Measurements from ENCODE around the gene NPY4R2. TPM values are rescaled to one million over a fixed set of nuclear protein-coding genes. Genes with fewer than 3 reads are reported as not detected.
"Not testable (repeated sequence)": the region's sequence is repeated elsewhere in the genome, so short reads cannot be mapped to it uniquely, and the experiment has no call there.

The NPY4R2 gene, protein sequence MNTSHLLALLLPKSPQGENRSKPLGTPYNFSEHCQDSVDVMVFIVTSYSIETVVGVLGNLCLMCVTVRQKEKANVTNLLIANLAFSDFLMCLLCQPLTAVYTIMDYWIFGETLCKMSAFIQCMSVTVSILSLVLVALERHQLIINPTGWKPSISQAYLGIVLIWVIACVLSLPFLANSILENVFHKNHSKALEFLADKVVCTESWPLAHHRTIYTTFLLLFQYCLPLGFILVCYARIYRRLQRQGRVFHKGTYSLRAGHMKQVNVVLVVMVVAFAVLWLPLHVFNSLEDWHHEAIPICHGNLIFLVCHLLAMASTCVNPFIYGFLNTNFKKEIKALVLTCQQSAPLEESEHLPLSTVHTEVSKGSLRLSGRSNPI
- 0.10 TPM in 1 of 2 replicates, not detected in the other for total RNA-seq (2014; rRNA removed; shearing (Covaris generic))

DNA sequence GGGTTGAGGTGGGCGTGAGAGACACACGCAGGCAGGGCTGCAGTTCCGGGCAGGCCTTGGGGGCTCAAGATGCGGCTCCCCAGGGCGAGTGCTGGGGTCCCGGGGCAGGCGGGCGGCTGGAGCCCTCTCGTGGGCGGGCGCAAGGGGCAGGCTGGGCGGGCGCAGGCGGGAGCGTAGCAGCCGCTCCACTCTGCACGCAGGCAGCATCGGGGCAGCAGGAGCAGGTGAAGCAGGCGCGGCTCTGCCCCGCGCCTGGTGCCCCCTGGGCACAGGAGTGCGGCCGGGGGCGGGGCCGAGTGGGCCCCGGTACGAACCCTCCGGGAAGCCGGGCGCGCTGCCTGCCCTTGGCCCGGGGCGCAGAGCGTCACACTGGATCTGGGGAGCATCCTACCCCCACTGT, at the start of gene NPY4R2:
Gene NPY4R2, plus strand, starts transcription at position 188 of the 400 bp plus-strand sequence. CDS start 3,326 bp downstream, outside the sequence.
- DNase-seq (ENCODE audit: low read depth) = not testable (repeated sequence)

DNA sequence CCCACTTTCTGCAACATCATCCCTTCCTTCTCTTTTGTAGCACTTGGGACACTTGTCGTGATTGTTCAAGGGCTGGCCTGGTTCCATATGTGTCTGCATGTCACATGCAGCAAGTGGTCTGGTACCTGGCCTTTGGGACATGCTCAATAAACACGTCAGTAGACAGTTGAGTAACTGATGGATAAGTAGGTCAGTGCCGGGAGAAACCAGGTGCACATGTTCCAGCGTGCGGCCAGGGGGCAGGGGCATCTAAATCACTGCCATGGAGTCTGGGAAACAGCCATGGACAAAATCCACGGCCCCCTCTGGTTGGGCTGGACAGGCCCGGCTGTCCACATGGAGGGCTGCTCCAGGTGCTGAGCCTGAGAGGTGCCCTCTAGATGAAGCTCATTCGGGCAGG, 47.6 kb upstream of the NPY4R2 start:
- DNase-seq (ENCODE audit: low read depth) = not testable (repeated sequence)

DNA sequence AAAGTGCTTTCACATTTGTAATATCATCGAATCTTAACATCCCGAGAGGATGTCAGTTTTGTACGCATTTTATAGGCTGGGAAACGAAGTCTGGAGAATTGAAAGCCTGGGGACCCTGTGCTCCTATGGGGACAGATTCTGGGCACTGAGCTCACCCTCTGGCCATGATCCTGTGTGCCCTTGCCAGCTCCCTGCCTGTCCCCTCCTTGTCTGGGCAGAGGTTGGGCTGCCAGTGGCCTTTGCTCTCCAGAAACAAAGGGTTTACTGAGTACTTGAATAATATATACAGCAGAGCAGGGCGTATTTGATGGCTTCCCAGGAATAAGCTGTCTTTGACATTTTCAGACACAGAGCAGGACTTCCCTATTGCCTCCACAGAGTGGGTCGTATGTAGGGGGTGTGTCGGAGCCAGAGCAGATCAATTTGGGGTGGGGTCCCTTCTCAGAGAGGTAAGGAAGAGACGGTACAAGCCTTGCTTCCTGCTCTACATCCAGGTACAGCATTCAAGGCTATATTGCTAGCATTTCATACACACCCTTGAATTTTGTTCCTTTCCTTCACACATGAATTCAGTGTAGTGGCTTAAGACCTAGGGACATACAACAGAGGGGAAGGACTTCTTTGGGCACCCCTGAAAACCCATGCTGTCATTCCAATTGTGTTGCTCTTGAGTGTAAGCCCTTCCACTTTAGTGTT, 46.8 kb upstream of the NPY4R2 start:
- not testable (repeated sequence) for DNase-seq (ENCODE audit: low read depth)

DNA sequence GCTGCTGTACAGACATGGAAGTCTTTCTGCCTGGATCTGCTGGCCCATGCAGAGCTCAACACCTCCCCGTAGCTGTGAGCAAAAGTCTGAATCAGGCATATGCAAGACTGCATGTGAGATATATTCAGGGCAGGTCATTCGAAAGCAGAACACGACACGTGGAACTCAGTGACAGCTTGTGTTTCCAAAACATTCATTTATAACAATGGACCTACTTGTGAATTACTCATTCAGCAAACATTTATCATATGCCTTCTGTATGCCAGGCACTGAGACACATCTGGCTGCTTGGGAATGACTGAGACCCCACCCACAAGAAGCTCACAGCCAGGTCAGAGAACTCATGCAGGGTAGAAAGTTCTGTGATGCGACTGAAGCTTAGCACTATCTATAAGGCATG, 46.2 kb upstream of the NPY4R2 start:
- not testable (repeated sequence) for DNase-seq (ENCODE audit: low read depth)

DNA sequence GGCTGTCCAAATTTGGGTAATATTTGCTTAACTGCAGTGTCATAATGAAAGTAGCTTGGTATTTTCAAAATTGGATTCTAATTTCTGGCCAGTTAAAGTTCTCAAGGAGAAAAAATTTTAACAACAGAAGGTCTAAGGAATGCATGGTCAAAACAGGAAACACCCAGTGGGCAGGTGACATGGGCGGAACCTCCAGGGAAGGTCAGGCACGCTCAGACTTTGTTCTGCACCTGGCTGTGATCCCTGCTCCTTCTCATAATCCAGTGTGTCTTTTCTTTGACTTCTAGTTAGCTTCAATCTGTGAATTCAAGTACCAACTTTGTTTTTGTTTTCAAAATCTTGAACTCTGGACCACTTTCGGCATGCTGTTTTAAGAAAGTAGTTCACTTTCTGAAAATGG, 34.2 kb upstream of the NPY4R2 start:
- DNase-seq (ENCODE audit: low read depth) = not testable (repeated sequence)

DNA sequence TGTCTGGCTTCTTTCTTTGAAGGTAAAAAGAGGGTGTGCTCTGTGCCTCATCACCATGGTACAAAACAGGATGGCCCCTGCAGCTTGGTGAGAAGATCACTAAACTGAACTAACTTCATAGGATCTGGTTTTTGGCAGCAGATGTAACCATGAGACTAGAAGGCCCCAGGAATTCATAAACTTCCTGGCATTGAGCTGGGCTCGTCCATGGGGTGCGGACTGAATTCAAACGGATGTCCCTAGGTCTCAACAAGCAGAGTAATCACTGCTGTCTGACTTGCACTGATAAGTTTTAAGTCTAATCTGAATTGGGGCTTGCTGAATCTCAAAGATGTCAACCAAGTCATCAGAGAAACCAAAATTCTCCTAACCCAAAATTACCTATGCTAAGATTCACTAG, 33.5 kb upstream of the NPY4R2 start:
- DNase-seq (ENCODE audit: low read depth) = not testable (repeated sequence)

DNA sequence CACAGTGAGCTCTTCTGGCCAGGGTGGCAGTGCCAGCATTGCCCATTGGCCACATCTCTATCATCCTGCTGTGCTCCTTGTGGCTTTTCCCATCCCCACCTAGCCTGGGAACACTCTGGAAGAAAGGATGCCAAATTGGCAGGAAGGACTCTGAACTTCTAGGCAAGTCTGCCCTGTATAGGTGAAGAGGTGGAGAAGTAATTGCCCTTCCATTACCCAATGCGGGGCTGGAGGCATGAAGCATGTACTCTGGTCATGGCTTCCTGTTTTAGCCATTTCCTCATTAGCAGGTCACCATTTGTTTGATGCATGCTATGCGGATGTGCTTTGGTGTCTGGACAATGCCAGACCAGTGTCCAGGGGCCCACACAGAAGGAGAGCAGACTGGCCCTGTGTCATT, 32.1 kb upstream of the NPY4R2 start:
- not testable (repeated sequence) for DNase-seq (ENCODE audit: low read depth)

DNA sequence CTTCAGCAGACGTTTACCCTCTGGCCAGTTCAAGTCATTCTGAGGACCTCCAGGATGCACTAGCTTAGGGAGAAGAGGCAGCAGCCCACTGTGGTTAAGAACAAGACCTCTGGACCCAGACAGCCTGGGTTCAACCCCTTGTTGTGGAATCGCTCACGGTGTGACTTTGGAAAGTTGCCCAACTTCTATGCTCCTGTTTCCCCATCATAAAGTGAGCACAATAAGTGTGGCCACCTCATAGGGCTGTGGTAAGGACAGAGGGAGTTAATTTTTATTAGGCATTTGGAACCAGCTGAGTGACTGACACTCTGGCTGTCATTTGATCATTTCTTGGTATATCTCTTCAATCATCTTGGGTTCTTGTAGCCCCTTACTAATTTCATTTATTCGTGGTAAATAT, 31.6 kb upstream of the NPY4R2 start:
- not testable (repeated sequence) for DNase-seq (ENCODE audit: low read depth)

DNA sequence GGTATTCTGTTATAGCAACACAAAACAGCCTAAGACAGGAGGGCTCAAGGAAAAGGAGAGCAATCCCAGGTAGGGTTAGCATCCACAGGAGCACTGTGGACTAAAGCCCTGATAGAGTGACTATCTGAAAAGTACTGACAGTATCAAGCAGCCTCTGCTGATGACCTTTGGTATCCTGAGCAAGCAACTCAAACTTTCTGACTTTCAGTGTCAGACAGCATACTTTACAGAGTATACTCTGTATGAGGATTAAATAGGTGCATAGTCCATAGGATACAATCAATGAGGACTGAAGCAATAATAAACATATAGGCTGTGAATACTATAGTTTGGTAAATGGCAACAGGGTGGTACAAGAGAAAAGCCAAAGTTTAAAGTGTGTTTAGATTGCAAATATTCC, 27.7 kb upstream of the NPY4R2 start:
- DNase-seq (ENCODE audit: low read depth) = not testable (repeated sequence)

DNA sequence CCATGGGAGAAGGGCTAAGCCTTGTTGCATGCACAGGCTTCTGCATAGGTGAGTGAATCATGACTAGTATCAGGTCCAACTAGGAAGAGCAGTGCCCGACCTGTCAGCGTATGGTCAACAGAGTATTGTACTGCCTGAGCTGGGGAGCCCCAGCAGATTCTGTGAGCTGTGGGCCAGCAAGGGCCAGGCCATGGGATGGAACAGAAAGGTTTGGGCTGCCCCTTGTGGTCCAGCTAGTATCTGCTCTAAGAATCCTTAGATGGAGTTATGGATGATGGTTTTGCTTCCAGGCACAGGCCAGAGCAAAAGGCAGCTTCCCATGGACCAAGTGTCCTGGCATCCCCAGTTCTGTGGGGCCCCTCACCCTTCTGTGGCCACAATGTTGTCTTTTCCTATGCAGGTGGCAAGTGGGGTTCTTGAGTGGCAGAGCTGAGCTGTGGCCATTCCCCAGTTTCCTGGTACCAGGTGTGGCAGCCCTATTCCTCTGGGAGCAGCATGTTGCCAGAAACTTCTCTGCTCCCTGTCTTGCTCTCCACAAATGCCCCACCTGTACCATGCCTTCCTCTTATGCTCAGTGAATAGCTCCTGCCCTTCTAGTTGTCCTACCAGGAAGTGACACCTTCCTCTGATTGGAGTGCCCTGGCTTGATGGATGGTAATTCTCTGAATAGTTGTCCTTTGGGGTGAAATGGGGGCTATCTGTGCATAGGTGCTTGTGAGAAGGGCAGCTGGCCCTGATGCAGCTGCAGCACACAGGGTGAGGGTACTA, 25.8 kb upstream of the NPY4R2 start:
- not testable (repeated sequence) for DNase-seq (ENCODE audit: low read depth)

DNA sequence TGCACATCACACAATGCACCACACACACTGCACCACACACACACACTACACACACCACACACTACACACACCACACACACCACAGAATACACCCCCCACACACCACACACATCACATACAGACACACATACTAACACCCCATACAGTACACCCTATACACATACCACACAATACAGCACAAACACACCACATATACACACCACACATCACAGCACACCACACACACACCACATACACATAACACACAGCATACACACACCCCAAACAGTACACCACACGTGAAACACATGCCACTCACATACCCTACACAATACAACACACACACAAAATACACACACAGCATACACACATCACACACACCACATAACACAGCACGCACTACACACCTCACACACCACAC, 23.9 kb upstream of the NPY4R2 start:
- not testable (repeated sequence) for DNase-seq (ENCODE audit: low read depth)

DNA sequence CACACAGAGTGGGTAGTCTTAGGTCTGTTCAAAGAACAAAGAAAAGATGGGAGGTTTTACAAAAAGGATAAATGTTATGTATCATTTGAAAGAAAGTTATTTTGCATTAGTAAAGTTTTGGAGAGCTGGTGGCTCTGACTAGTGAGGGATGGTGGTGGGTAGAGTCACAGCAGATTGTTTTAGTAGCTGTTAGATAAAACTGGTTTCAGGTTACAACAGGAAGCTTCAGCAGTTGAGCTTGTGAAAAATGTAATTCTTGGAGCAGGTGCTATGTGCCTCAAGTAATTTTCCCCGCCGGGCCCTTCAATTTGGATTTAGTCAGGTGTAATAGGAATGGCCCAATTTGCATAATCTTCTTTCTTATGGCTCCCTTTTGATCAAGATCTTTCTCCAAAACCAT, 20.6 kb upstream of the NPY4R2 start:
- DNase-seq (ENCODE audit: low read depth) = not testable (repeated sequence)

DNA sequence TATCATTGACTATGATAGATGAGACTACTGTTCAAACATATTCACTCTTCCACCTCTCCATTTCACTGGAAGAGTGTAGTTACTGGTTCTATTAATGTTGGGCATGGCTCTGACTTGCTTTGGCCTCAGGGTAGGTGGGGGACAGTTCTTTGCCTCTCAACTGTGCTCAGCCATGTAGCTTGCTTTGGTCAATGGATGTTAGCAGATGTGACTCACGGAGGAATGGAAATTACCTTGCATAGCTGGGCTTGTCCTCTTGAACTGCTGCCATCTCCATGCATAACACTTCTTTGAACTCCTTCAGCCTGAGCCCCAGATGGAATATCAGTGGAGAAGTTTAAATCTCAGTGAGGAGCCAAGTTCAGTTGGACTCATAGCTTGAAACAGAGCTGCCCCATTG, 9.1 kb upstream of the NPY4R2 start:
- DNase-seq (ENCODE audit: low read depth) = not testable (repeated sequence)

DNA sequence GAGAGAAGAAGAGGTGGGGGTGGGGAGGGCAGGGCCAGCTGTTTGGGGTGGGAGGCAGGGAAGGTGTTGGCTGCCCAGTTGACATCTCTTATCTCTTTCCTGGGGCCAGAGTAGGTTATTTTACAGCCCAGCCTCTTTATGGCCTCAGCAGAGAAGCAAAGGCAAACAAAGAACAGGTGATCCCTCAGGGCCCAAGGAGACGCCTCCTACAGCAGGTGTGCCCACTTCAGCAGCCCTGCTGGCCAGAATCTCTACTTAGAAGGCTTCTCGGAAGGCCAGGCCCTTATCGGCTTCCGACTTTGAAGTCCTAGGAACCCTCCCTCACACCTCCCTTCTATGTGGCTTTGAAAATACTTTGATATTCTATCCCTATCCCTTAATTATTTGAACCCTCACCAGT, 8.0 kb upstream of the NPY4R2 start:
- DNase-seq (ENCODE audit: low read depth) = not testable (repeated sequence)

DNA sequence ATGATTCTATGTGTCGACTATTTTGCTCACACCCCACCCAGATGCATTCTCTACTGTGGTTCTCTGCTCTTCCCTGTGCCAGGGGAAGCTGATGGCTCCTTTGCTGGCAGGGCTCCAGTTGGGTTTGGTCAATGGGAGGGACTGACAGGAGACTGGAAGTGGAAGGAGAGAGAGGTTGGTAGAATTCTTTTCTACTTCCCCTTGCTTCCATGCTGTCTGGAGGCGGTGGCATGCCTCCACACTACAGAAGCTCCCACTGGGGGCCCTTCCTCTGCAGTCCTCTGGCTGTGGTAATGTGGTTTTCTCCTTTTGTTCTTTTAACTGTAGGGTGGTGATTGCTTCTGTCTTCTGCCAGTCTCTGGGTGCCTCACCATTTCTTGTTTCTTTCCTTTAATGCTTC, 4.4 kb upstream of the NPY4R2 start:
- not testable (repeated sequence) for DNase-seq (ENCODE audit: low read depth)

DNA sequence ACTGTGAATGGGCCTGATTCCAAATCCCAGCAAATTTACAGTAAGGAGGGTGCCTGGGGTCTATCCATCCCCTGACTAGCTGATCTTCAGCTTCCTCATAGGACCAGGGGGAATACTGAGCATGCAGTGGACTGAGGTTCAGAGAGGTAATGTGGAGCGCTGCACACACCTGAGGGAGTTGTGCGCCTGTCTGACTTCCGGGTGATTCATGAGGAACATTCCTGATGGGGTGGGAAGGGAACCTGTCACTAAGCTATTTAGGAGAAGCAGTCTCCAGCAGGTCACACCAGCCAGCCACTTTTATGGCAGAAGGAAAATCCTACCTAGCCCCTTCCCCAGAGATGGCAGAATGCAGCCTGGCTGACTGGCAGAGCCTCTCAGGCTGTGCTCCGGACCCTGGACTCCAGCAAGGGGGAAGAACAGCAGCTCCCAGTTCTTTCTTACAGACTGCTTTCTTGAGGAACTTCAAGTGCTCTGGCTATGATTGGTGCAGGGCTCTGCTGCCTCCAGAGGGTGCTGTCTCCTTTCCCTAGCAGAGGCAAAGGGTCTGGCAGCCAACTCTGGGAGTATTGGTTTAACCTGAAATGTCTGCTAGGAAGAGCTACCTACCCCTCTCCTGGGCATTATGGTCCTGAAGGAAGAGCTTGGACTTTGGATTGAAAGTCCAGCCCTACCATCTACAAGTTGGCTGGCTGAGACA, 2.5 kb upstream of the NPY4R2 start:
- not testable (repeated sequence) for DNase-seq (ENCODE audit: low read depth)

DNA sequence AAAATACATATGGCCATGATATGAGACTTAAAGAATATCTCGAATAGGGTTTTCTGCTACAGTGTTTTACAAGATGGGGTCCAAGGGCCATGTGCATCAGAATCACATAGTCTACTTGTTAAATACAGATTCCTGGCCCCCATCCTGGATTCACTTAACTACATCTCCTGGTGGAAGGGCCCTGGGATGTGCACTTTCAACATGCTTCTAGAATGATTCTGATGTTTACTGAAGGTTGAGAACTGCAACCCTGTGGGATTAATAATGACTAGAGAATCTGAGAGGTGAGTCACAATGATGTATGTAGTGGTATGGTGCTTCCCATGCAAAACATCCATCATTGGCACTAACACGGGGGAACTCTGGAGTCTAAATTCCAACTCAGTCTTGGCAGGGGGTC, 2.1 kb downstream of the NPY4R2 start:
- DNase-seq (ENCODE audit: low read depth) = not testable (repeated sequence)

DNA sequence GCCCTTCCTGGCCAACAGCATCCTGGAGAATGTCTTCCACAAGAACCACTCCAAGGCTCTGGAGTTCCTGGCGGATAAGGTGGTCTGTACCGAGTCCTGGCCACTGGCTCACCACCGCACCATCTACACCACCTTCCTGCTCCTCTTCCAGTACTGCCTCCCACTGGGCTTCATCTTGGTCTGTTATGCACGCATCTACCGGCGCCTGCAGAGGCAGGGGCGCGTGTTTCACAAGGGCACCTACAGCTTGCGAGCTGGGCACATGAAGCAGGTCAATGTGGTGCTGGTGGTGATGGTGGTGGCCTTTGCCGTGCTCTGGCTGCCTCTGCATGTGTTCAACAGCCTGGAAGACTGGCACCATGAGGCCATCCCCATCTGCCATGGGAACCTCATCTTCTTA, 4.0 kb downstream of the NPY4R2 start:
- DNase-seq (ENCODE audit: low read depth) = not testable (repeated sequence)

DNA sequence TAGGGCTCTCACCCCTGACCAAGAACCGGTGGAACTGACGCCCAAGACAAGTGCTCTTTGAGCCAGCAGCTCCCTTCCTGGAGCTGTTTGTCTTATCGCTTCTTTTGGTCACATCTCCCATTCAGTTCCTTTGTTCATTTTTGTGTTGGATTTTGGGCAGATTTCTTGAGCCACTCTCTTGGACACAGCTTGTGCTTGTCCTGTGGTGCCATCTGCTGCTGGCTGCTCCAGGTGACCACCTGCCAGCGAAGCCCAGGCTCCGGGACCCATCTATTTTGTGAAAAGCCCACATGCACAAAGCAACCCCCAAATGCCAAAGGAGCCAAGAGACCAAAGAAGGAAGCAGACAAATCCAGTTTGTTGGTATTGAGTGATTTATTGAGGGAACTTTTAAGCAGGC, 6.2 kb downstream of the NPY4R2 start:
- not testable (repeated sequence) for DNase-seq (ENCODE audit: low read depth)

DNA sequence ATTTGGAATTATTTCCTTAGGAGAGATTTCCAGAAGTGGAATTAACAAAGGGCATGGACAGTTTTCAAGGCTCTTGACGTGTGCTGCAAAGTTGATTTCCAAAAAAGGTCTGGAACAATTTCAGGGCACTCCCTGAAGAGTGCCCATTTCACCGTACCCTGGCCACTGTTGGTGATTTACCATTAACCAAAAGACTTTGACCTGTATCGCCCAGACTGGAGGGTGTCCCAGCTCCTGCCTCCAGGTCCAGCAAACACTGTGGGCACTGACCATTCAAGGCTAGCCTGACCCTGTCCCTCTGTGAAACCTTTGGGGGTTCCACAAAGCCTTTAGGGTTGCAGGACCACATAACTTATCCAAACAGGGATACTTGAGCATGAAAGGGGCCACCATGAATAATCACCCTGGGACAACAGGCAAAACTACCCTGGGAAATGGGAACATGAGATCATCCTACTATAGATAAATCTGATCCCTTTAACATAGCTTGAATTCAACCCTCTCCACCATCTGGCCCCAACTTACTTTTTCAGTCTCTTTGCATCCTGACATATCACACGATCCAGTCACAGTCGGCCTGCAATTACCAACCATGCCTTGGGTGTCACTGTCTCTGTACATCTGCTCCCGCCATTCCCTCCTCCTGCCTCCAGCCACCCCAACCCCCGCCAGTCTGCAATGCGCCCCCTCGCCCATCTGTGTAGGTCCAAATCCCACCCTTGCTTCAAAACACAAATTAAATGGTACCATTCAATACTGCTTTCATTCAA, 8.9 kb downstream of the NPY4R2 start:
- not testable (repeated sequence) for DNase-seq (ENCODE audit: low read depth)

DNA sequence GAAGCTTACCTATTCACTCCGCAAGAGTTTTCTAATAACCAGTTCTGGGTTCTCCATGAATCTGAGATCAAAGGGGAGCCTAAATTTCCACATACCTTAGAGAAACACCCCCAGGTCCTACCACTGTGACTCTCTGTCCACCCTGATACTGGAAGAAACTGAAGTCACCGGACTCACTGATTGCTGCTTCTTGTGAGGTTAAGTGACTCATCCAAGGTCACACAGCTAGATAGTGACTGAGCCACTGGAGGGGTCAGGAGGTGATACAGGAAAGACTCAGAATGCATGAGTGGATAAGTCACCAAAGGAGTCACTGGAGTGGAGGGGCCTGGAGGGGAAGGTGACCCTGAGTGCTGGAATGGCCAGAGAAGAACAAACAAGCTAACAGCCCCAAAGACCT, 9.8 kb downstream of the NPY4R2 start:
- not testable (repeated sequence) for DNase-seq (ENCODE audit: low read depth)

All from RPMI7951 (cell line).